Endothelial cell (in vitro differentiated cells): ENCODE data around the gene ATP1A1. TPM values are rescaled to one million over a fixed set of nuclear protein-coding genes. Genes with fewer than 3 reads are reported as not detected.

ENCODE experiments used
- DNase-seq: peaks from one replicate; pipeline ENCODE4 v3.0.0; 2021; ENCODE audit warnings: low spot score
- H3K27ac Mint-ChIP-seq: one replicate; pipeline ENCODE4 v1.8.0; 2021; ENCODE audit warnings: mixed read lengths, inconsistent platforms; ENCODE audit not compliant: unreplicated experiment
- H3K27me3 Mint-ChIP-seq: one replicate; pipeline ENCODE4 v1.8.0; 2021; ENCODE audit warnings: mild to moderate bottlenecking, moderate library complexity, mixed read lengths, inconsistent platforms; ENCODE audit not compliant: unreplicated experiment
- H3K36me3 Mint-ChIP-seq: one replicate; pipeline ENCODE4 v1.8.0; 2021; ENCODE audit warnings: mild to moderate bottlenecking, low read depth, mixed read lengths, inconsistent platforms; ENCODE audit not compliant: unreplicated experiment
- H3K4me1 Mint-ChIP-seq: one replicate; pipeline ENCODE4 v1.8.0; 2021; ENCODE audit warnings: mild to moderate bottlenecking, mixed read lengths, inconsistent platforms; ENCODE audit not compliant: unreplicated experiment
- H3K4me3 Mint-ChIP-seq: one replicate; pipeline ENCODE4 v1.8.0; 2021; ENCODE audit warnings: mild to moderate bottlenecking, mixed read lengths, inconsistent platforms; ENCODE audit not compliant: unreplicated experiment
- H3K9me3 Mint-ChIP-seq: one replicate; pipeline ENCODE4 v1.8.0; 2021; ENCODE audit warnings: mixed read lengths, inconsistent platforms; ENCODE audit not compliant: unreplicated experiment
- CTCF ChIP-seq: fragments of 200-600 bp; sonication (generic); IDR thresholded peaks from one replicate; pipeline ENCODE4 v1.5.0; 2021; ENCODE audit warnings: antibody characterized with exemption; ENCODE audit not compliant: unreplicated experiment
- total RNA-seq: library from RNA; stranded (reverse); fragmentation: NEBNext Ultra II Directional; extraction: Animal tissue kit (Norgen Biotek cat#: 25700); gene quantifications from one replicate; pipeline ENCODE4 v1.2.1, GENCODE V29; 2021; ENCODE audit not compliant: unreplicated experiment

The ATP1A1 gene
- total RNA-seq, 1 donor from 2014 or later = 156 TPM

GRCh38 chr1:116409751-116410191, 36.7 kb downstream of the ATP1A1 start:
- no peak for DNase-seq
- Mint-ChIP-seq H3K27ac (no peak overlapping the region), H3K9me3 (no peaks in the 10 kb centered on the region), H3K4me1 (no peaks in the 10 kb centered on the region), H3K4me3 (no peak overlapping the region), H3K36me3 (peaks cover 34% of the 10 kb centered on the region), H3K27me3 (peaks cover 3% of the 10 kb centered on the region)
- no peak for TF ChIP-seq CTCF

- H3K4me3 Mint-ChIP-seq = no peak overlapping the region
- H3K27me3 Mint-ChIP-seq = no peaks in the 10 kb centered on the region
- no peak for DNase-seq
- TF ChIP-seq CTCF = no peak
- no peak overlapping the region for H3K27ac Mint-ChIP-seq
- no peaks in the 10 kb centered on the region for H3K9me3 Mint-ChIP-seq
- peaks cover 12% of the 10 kb centered on the region for H3K36me3 Mint-ChIP-seq
- no peaks in the 10 kb centered on the region for H3K4me1 Mint-ChIP-seq
Observed at GRCh38 chr1:116411784-116412479, 38.9 kb downstream of the ATP1A1 start.

- no peak for DNase-seq
- no peak overlapping the region for H3K27ac Mint-ChIP-seq
- H3K9me3 Mint-ChIP-seq = no peaks in the 10 kb centered on the region
- H3K4me1 Mint-ChIP-seq = no peaks in the 10 kb centered on the region
- H3K4me3 Mint-ChIP-seq = no peak overlapping the region
- TF ChIP-seq CTCF = no peak
- peaks cover 9% of the 10 kb centered on the region for H3K36me3 Mint-ChIP-seq
- H3K27me3 Mint-ChIP-seq = no peaks in the 10 kb centered on the region
Observed at GRCh38 chr1:116412480-116412798, 39.4 kb downstream of the ATP1A1 start.

GRCh38 chr1:116412898-116413297, 39.9 kb downstream of the ATP1A1 start:
- peaks cover 5% of the 10 kb centered on the region for H3K36me3 Mint-ChIP-seq

More at GRCh38 chr1:116412898-116413297, 39.9 kb downstream of the ATP1A1 start:
- no peak overlapping the region for H3K27ac Mint-ChIP-seq
- peaks cover 3% of the 10 kb centered on the region for H3K4me1 Mint-ChIP-seq
- no peak for DNase-seq
- no peak overlapping the region for H3K4me3 Mint-ChIP-seq
- TF ChIP-seq CTCF = no peak
- H3K9me3 Mint-ChIP-seq = no peaks in the 10 kb centered on the region
- H3K27me3 Mint-ChIP-seq = no peaks in the 10 kb centered on the region
